ENCODE measurements around the gene KRTAP1-1.

- TF ChIP-seq CTCF (conservative IDR thresholded peaks at IDR 0.05 in 1 of 2, IDR thresholded peaks at IDR 0.05 in 1 of 2; ENCODE audit: low read depth in 1 of 2, low read length in 2 of 2) (no peak), EZH2 (IDR thresholded peaks at IDR 0.05; ENCODE audit: low read length, missing control alignments) (no peak)
Measured at GRCh38 chr17:41004397-41004796, 36.9 kb downstream of the KRTAP1-1 start.
